ENCODE data around the gene ARFGEF2.

- TF ChIP-seq CTCF (IDR thresholded peaks at IDR 0.05) (no peak), POLR2A (IDR thresholded peaks at IDR 0.05; ENCODE audit: low read depth) (no peak), EP300 (IDR thresholded peaks at IDR 0.05) (no peak)
Observed at GRCh38 chr20:48931527-48932374, 10.2 kb downstream of the ARFGEF2 start.

Data from esophagus muscularis mucosa (tissue), 4 donors.